Activated CD8-positive, alpha-beta T cell treated with anti-CD3 and anti-CD28 coated beads for 36 hours (primary cell): ENCODE results near the gene BRINP2. TPM values are rescaled to one million over a fixed set of nuclear protein-coding genes. Genes with fewer than 3 reads are reported as not detected.

Experiments used
- ATAC-seq: fragments of 200-7000 bp; cut with Tn5 transposase; one replicate; pipeline ENCODE4 v1.10.0; 2021; ENCODE audit warnings: mild to moderate bottlenecking, moderate library complexity
- CTCF ChIA-PET: fragments of 350-600 bp; sonication (Branson Sonifier 250); formaldehyde crosslinking; loops from one replicate; lab custom pipeline; 2021; ENCODE audit warnings: antibody characterized with exemption; lab: Charles Lee
- POLR2A ChIA-PET: fragments of 350-600 bp; sonication (Branson Sonifier 250); formaldehyde crosslinking; loops from one replicate; lab custom pipeline; 2021; ENCODE audit warnings: antibody characterized with exemption; lab: Charles Lee
- DNase-seq: peaks from one replicate; pipeline ENCODE4 v3.0.0-alpha.2; 2020
- H3K27ac Mint-ChIP-seq: one replicate; pipeline ENCODE4 v1.8.0; 2021; ENCODE audit warnings: mild to moderate bottlenecking, mixed read lengths
- H3K27me3 Mint-ChIP-seq: one replicate; pipeline ENCODE4 v1.8.0; 2021; ENCODE audit warnings: mixed read lengths
- H3K36me3 Mint-ChIP-seq: one replicate; pipeline ENCODE4 v1.8.0; 2021; ENCODE audit warnings: low read depth, mixed read lengths
- H3K4me1 Mint-ChIP-seq: one replicate; pipeline ENCODE4 v1.8.0; 2021; ENCODE audit warnings: low read depth, mixed read lengths
- H3K4me3 Mint-ChIP-seq: one replicate; pipeline ENCODE4 v1.8.0; 2021; ENCODE audit warnings: mild to moderate bottlenecking, moderate library complexity, mixed read lengths
- H3K9me3 Mint-ChIP-seq: one replicate; pipeline ENCODE4 v1.8.0; 2021; ENCODE audit warnings: mixed read lengths
- CTCF ChIP-seq: fragments of 200-600 bp; IDR thresholded peaks from one replicate; pipeline ENCODE4 v1.8.0; 2022; ENCODE audit warnings: antibody characterized with exemption, mild to moderate bottlenecking
- intact Hi-C: fragments of 100-400 bp; cut with micrococcal nuclease; formaldehyde crosslinking; loops from one replicate; pipeline ENCODE4 v1.10.0; 2022
- total RNA-seq, 2 experiments: library from RNA; stranded (reverse); gene quantifications; one replicate each; pipeline ENCODE4 v1.2.3, GENCODE V29; 2021

BRINP2 gene
- total RNA-seq, 2 experiments from 2014 or later = not detected

- CTCF ChIA-PET = no interaction called here
- no peaks in the 10 kb centered on the region for H3K4me1 Mint-ChIP-seq
- no peak for TF ChIP-seq CTCF
Observed at GRCh38 chr1:177286396-177286795, 115.6 kb downstream of the BRINP2 start.

GRCh38 chr1:177287270-177287669 lies 116.5 kb downstream of the BRINP2 start:
- Mint-ChIP-seq H3K27ac (no peak overlapping the region), H3K4me3 (no peak overlapping the region), H3K4me1 (no peaks in the 10 kb centered on the region), H3K27me3 (no peaks in the 10 kb centered on the region), H3K36me3 (no peaks in the 10 kb centered on the region), H3K9me3 (peaks cover 2% of the 10 kb centered on the region)
- TF ChIP-seq CTCF = no peak
- POLR2A ChIA-PET = no interaction called here
- DNase-seq = no peak
- intact Hi-C loops = no loop called here
- CTCF ChIA-PET = no interaction called here
- ATAC-seq = no peak

More at GRCh38 chr1:177286396-177286795, 115.6 kb downstream of the BRINP2 start:
- DNase-seq (no peak), ATAC-seq (no peak)
- Mint-ChIP-seq H3K27ac (no peak overlapping the region), H3K9me3 (no peaks in the 10 kb centered on the region), H3K4me3 (no peak overlapping the region), H3K27me3 (no peaks in the 10 kb centered on the region), H3K36me3 (no peaks in the 10 kb centered on the region)
- intact Hi-C loops = no loop called here
- POLR2A ChIA-PET = no interaction called here

GRCh38 chr1:177287994-177288393 lies 117.2 kb downstream of the BRINP2 start:
- POLR2A ChIA-PET = no interaction called here
- H3K27ac Mint-ChIP-seq = no peak overlapping the region
- H3K4me3 Mint-ChIP-seq = no peak overlapping the region
- CTCF ChIA-PET = no interaction called here
- intact Hi-C loops = no loop called here
- ATAC-seq (no peak), DNase-seq (no peak)
- no peaks in the 10 kb centered on the region for H3K27me3 Mint-ChIP-seq
- no peaks in the 10 kb centered on the region for H3K4me1 Mint-ChIP-seq
- no peaks in the 10 kb centered on the region for H3K36me3 Mint-ChIP-seq
- TF ChIP-seq CTCF = no peak
- H3K9me3 Mint-ChIP-seq = peaks cover 2% of the 10 kb centered on the region

- H3K9me3 Mint-ChIP-seq = peaks cover 4% of the 10 kb centered on the region
- H3K27ac Mint-ChIP-seq = no peak overlapping the region
Observed at GRCh38 chr1:177289532-177289931, 118.8 kb downstream of the BRINP2 start.

GRCh38 chr1:177300431-177300830 lies 129.7 kb downstream of the BRINP2 start:
- Mint-ChIP-seq H3K4me3 (no peak overlapping the region), H3K4me1 (no peaks in the 10 kb centered on the region), H3K27ac (no peak overlapping the region), H3K27me3 (no peaks in the 10 kb centered on the region), H3K9me3 (no peaks in the 10 kb centered on the region), H3K36me3 (no peaks in the 10 kb centered on the region)
- intact Hi-C loops = no loop called here
- no peak for TF ChIP-seq CTCF
- DNase-seq = no peak
- POLR2A ChIA-PET = no interaction called here
- CTCF ChIA-PET = no interaction called here
- ATAC-seq = no peak

More at GRCh38 chr1:177289532-177289931, 118.8 kb downstream of the BRINP2 start:
- DNase-seq = no peak
- no peaks in the 10 kb centered on the region for H3K4me1 Mint-ChIP-seq
- no peaks in the 10 kb centered on the region for H3K27me3 Mint-ChIP-seq
- H3K4me3 Mint-ChIP-seq = no peak overlapping the region
- POLR2A ChIA-PET = no interaction called here
- CTCF ChIA-PET = no interaction called here
- intact Hi-C loops = no loop called here
- no peak for ATAC-seq
- no peaks in the 10 kb centered on the region for H3K36me3 Mint-ChIP-seq
- TF ChIP-seq CTCF = no peak
